GM20000 (cell line): ENCODE measurements around the gene RXRA.
A peak's percentile ranks its signal among the peaks of the same experiment; 100 is the strongest.

ENCODE experiments used
- DNase-seq: peaks from one replicate; pipeline ENCODE4 v3.0.0; 2012; ENCODE audit warnings: low spot score
- TF ChIP-seq, protein P1 (sequence below): IDR thresholded peaks from 2 replicates; pipeline ENCODE4 v1.5.1; 2012; ENCODE audit warnings: mild to moderate bottlenecking, control low read depth; ENCODE audit errors: extremely low read depth, missing control alignments

RXRA gene

DNA sequence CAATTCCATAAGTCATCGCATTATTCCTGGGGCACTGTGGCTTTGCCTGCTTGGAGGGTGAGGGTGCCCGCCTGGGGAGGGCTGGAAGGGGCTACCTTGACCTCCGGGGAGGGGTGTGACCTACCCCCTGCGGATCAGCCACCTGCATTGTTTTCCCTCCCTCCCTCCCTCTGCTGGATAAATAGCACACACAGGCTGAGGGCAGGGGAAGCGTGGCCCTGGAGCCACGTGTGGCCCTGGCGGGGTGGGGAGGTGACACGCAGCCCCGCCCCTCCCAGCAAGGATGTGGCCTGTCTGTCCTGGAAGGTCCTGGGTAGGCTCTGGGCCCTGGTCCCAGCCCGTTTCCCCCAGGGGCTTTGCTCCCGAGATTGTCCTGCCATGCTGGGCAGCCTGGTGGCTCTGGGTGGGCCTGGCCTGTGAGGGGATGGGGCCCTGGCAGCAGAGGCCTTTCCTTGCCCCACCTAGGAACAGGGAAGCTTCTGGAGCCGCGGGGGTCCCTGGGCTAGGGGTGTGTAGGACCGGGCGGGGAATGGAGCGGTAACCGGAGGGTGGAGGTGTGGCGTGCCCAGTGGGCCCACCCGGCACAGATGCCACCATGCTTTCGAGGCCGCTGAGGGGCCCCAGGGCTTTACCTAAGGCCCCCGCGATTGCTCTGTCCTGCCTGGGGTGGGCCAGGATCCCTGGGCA lies 33.4 kb downstream of the RXRA start:
- TF ChIP-seq, protein P1, sequence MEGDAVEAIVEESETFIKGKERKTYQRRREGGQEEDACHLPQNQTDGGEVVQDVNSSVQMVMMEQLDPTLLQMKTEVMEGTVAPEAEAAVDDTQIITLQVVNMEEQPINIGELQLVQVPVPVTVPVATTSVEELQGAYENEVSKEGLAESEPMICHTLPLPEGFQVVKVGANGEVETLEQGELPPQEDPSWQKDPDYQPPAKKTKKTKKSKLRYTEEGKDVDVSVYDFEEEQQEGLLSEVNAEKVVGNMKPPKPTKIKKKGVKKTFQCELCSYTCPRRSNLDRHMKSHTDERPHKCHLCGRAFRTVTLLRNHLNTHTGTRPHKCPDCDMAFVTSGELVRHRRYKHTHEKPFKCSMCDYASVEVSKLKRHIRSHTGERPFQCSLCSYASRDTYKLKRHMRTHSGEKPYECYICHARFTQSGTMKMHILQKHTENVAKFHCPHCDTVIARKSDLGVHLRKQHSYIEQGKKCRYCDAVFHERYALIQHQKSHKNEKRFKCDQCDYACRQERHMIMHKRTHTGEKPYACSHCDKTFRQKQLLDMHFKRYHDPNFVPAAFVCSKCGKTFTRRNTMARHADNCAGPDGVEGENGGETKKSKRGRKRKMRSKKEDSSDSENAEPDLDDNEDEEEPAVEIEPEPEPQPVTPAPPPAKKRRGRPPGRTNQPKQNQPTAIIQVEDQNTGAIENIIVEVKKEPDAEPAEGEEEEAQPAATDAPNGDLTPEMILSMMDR = no peak
- no peak for DNase-seq

DNA sequence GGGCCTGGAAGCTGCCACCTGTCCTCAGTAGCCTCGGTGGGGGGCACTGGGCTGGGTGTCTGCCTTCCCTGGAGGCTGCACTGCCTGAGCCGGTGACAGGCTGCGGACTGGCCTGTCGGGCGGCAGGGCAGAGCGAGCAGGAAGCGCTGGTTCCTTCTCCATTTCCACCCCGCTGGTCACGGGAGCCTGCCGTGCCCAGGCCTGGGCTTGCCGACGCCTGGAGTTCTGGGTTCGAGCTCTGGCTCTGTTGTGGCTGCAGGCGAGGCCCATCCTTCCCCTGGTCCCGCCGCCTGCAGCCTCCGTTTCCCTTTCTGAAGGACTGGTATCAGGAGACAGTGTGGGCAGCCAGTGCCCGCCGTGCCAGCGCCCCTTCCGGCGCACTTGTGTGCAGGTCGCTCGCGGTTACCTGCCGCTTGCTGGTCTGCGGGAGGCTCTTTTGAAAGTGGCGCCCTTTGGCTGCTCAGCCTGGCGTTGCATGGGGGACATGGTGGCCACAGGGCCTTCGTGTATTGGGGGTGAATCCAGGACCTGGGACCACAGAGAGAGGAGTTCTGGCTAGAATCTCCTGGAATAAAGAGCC lies 34.0 kb downstream of the RXRA start:
- no peak for DNase-seq

DNA sequence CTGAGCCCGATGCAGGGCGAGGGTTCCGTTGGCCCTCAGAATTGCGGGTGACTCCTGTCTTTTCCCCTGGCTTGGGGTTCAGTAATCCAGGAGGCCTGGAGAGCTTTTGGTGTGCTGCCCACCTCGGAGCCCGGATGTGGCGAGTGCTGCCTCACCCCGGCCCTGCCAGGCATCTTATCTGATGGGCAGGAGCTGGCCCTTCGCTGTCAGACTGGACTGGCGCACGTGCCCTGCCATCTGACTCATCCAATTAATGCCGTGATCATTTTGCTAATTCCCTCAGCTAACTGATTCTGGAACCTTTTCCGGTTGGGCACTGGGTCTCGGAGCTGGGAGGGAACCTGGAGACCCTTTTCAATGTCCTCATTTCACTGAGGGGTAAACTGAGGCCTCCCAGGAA lies 34.6 kb downstream of the RXRA start:
- TF ChIP-seq, protein P1 = no peak
- DNase-seq = no peak

More for the DNA sequence above, 34.0 kb downstream of the RXRA start:
- TF ChIP-seq, protein P1 = no peak

DNA sequence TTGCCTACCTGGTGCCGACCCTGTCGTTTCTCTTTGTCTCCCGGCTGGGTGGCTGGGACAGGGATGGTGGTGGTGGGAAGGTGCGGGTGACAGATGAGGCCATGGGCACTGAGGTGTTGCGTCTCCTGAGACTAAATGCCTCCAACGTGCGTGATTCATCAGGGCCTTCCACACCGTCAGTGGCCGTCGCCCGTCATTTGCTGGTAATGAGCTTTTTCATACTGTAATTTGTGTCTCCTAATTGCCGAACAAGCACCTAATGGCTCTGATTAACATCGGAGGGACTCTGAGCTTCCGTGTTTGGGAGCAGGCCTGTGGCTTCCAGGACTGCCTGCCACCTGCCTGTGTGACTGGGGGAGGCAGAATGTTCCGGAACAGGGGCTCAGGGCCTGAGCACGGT lies 35.2 kb downstream of the RXRA start:
- TF ChIP-seq, protein P1 = no peak
- no peak for DNase-seq

DNA sequence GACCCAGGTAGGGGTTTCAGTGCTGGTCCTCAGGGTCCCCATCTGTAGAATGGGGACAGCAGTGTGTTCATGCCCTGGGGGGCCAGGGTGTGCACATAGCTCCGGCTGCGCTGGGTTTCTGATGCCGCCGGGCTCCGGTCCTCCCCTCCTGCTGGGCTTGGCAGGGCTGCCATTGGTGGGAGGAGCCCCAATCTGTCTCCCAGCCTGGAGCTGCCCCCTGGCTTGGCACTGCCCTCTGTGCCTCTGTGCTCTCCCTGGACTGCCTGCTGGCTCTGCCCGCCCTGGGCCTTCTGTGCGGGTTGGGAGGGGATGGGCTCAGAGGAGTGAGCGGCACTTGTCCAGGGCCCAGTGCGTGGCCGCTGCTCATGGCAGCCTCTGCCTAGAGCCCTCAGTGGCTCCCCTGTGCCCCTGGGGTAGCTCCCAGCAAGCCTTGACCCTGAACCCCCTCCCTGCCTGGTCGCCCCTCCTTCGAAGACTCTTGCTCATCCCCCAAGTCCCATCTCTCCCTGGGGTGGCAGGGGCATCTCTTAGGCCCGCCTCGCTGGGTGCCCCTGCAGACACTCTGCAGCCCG lies 35.7 kb downstream of the RXRA start:
- TF ChIP-seq, protein P1 = no peak
- DNase-seq = no peak

DNA sequence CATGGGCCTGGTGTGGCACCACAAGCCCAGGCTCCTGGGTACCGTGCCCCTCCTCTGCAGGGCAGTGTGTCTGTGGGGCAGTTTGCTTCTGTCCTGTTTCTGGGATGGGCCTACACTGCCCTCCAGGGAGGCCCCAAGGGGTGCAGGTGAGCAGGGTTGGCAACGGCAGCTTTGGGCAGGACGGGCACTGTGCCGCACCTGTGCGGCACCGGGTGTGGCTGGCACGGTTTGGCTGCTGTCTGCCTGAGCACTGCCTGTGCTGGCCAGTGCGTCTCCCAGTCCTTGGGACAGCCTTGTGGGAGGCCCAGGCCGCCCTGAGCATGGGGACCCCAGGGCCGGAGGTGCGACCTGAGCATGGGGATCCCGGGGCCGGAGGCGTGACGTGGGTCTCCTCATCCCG lies 37.2 kb downstream of the RXRA start:
- DNase-seq = no peak
- TF ChIP-seq, protein P1 = no peak

DNA sequence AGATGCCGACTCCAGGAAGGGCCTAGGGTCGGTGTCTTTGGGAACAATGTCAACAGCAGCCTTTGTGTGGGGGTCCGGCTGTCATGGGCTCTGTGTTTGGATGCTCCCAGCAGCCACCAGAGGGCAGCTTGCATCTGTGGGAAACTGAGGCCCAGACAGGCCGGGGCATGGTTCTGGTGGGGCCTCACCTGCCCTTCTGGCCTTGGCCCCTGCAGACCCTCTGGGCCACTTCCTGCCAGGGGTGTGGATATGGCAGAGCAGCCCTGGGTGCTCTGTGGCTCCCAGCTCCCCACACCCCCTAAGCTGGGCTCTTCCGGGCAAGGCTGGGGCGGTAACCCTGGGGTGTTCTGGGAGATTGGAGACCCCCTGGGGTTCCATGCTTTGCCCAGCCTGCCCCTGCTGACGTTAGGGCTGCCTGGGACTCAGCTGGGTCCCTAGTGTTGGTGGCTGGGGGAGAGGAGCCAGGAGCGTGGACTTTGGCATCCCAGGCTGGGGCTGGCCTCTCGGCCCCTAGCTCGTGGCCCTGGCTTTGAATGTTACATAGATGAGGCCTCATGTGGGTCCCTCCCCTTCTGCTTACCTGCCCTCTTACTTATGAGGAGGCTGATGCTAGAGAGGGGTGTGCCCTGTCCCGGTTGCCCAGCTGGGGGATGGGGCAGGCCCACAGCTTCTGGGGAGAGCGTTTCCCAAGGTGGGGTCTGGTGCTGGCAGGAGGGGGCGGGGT lies 38.3 kb downstream of the RXRA start:
- TF ChIP-seq, protein P1 = no peak
- peak; percentile 61 for DNase-seq
